ENCODE data around the gene STAT1. TPM values are rescaled to one million over a fixed set of nuclear protein-coding genes. Genes with fewer than 3 reads are reported as not detected.

Gene STAT1
- total RNA-seq: 70.4 and 87.4 TPM in 2 replicates

DNA sequence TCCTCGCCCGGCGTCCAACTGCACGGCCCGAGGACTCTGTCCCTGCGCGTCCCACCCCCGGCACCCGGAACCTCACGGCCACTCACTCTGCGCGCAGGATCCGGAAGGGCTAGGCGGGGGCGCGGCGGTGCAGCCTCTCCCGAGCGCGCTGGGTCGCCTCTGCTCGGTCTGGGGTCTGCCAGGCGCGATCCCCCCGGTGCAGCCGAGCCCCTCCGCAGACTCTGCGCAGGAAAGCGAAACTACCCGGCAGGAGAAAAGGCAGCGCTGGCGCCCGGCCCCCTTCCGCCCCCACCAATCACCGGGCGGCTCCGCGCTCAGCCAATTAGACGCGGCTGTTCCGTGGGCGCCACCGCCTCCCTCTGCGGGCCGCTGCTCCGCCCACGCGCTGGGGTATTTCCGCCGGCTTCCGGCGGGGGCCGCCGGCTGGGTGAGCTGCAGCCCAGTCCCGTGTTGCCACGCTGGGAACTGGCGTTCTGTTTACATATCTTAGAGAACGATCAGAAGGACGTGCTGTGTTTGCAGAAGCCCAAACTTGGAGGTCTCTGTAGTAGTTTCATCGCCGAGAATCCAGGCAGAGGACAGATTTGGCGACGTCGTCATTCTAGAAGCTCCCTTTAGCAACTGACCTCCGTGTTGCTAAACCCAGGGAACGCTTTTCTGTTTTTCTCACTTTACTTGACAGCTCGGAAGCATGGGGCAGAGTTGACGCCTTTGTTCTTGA, at the start of gene STAT1:
TSS of gene STAT1 (minus strand) at position 240 of the 721 bp plus-strand sequence. CDS start 4,168 bp downstream, outside the sequence.

Other genes with a start within 250 kb of the STAT1 start
- 54.8 and 56.0 TPM in 2 replicates for gene GLS, start 133.3 kb downstream of the STAT1 start, total RNA-seq
- gene STAT4, start 136.8 kb upstream of the STAT1 start, total RNA-seq: 0.20 and 0.37 TPM in 2 replicates
- gene MYO1B, start 231.2 kb upstream of the STAT1 start, total RNA-seq: 59.3 and 59.9 TPM in 2 replicates

Measured in cardiac ventricle fibroblast (primary cell).